ENCODE results near the gene CITED4. TPM values are rescaled to one million over a fixed set of nuclear protein-coding genes. Genes with fewer than 3 reads are reported as not detected.
A peak's percentile ranks its signal among the peaks of the same experiment; 100 is the strongest.

CITED4 gene
- total and polyA plus RNA-seq, 9 of the 15 experiments (the other 6 are each of a cell fraction or from before 2014, with no cell fraction given), result 0.11 to 1.2 (median 0.17) TPM; not detected in 2

GRCh38 chr1:40820911-40821693 is 41.1 kb downstream of the CITED4 start (continued):
- TF ChIP-seq, protein P1, sequence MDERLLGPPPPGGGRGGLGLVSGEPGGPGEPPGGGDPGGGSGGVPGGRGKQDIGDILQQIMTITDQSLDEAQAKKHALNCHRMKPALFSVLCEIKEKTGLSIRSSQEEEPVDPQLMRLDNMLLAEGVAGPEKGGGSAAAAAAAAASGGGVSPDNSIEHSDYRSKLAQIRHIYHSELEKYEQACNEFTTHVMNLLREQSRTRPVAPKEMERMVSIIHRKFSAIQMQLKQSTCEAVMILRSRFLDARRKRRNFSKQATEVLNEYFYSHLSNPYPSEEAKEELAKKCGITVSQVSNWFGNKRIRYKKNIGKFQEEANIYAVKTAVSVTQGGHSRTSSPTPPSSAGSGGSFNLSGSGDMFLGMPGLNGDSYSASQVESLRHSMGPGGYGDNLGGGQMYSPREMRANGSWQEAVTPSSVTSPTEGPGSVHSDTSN (CRISPR knock-in tag; IDR thresholded peaks at IDR 0.05; ENCODE audit: low read depth), result no peak
- TF ChIP-seq, protein P1 (tag; conservative IDR thresholded peaks at IDR 0.05; ENCODE audit: low read depth), result peak; percentile 47; the same call in 1 of the 2 replicates
- TF ChIP-seq LEF1 (IDR thresholded peaks at IDR 0.05), result peak; percentile 97
- no peak for TF ChIP-seq DACH1 (IDR thresholded peaks at IDR 0.05; ENCODE audit: partially characterized antibody)
- TF ChIP-seq, protein P2, sequence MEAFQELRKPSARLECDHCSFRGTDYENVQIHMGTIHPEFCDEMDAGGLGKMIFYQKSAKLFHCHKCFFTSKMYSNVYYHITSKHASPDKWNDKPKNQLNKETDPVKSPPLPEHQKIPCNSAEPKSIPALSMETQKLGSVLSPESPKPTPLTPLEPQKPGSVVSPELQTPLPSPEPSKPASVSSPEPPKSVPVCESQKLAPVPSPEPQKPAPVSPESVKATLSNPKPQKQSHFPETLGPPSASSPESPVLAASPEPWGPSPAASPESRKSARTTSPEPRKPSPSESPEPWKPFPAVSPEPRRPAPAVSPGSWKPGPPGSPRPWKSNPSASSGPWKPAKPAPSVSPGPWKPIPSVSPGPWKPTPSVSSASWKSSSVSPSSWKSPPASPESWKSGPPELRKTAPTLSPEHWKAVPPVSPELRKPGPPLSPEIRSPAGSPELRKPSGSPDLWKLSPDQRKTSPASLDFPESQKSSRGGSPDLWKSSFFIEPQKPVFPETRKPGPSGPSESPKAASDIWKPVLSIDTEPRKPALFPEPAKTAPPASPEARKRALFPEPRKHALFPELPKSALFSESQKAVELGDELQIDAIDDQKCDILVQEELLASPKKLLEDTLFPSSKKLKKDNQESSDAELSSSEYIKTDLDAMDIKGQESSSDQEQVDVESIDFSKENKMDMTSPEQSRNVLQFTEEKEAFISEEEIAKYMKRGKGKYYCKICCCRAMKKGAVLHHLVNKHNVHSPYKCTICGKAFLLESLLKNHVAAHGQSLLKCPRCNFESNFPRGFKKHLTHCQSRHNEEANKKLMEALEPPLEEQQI (IDR thresholded peaks at IDR 0.05), result peak; percentile 98
- TF ChIP-seq GTF2E2 (tag; IDR thresholded peaks at IDR 0.05), result 0 out of 2 replicates have a peak, but pooled peaks have one; percentile 14
- no peak for TF ChIP-seq BRF2 (IDR thresholded peaks at IDR 0.05; ENCODE audit: borderline replicate concordance, insufficient read depth, insufficient read length)
- TF ChIP-seq IFI16 (CRISPR knock-in tag; IDR thresholded peaks at IDR 0.05), result peak; percentile 61; the same call in 1 of the 2 replicates
- TF ChIP-seq SMAD1 (IDR thresholded peaks at IDR 0.05; ENCODE audit: low read depth, low read length, partially characterized antibody), result peak; percentile 34
- no peak for TF ChIP-seq ZNF445 (CRISPR knock-in tag; IDR thresholded peaks at IDR 0.05; ENCODE audit: low read depth)
- no peak for TF ChIP-seq TAF15 (IDR thresholded peaks at IDR 0.05; ENCODE audit: low read depth, low read length)
- peak; percentile 73 to 97; a peak in 3 of 4 replicates for TF ChIP-seq RCOR1 (IDR thresholded peaks at IDR 0.05; ENCODE audit: borderline replicate concordance in 1 of 2, low read depth in 2 of 2, low read length in 2 of 2)
- TF ChIP-seq RUNX1 (IDR thresholded peaks at IDR 0.05; ENCODE audit: low read depth), result peak; percentile 45; the same call in 1 of the 2 replicates
- TF ChIP-seq SMAD2 (IDR thresholded peaks at IDR 0.05; ENCODE audit: low read depth, low read length), result no peak
- peak; percentile 98 for TF ChIP-seq PHB2 (IDR thresholded peaks at IDR 0.05; ENCODE audit: low read depth)
- TF ChIP-seq TSC22D4 (tag; IDR thresholded peaks at IDR 0.05), result no peak

Data from K562 (cell line).